WTC11 (cell line): Measurements from ENCODE around the gene NSF. TPM values are rescaled to one million over a fixed set of nuclear protein-coding genes. Genes with fewer than 3 reads are reported as not detected.

Source experiments
- ATAC-seq: fragments of 200-7000 bp; cut with Tn5 transposase; 2 replicates; pipeline ENCODE4 v1.10.0; 2021; ENCODE audit warnings: mild to moderate bottlenecking, moderate library complexity
- CTCF ChIA-PET: fragments of 300-600 bp; sonication (Branson Sonifier 250); formaldehyde crosslinking; loops from one replicate; lab custom pipeline; 2021; ENCODE audit warnings: antibody characterized with exemption; lab: Charles Lee
- POLR2A ChIA-PET: fragments of 350-600 bp; sonication (Branson Sonifier 250); formaldehyde crosslinking; loops from one replicate; lab custom pipeline; 2021; ENCODE audit warnings: antibody characterized with exemption; lab: Charles Lee
- DNase-seq: peaks from one replicate; pipeline ENCODE4 v3.0.0; 2021; ENCODE audit warnings: low spot score
- H3K27ac Mint-ChIP-seq: 2 replicates; pipeline ENCODE4 v1.8.0; 2021; ENCODE audit warnings: mixed read lengths
- H3K27me3 Mint-ChIP-seq: 2 replicates; pipeline ENCODE4 v1.8.0; 2021; ENCODE audit warnings: low read depth, mild to moderate bottlenecking, moderate library complexity, mixed read lengths
- H3K36me3 Mint-ChIP-seq: 2 replicates; pipeline ENCODE4 v1.8.0; 2021; ENCODE audit warnings: mixed read lengths
- H3K4me1 Mint-ChIP-seq: 2 replicates; pipeline ENCODE4 v1.8.0; 2022; ENCODE audit warnings: mixed read lengths
- H3K4me3 Mint-ChIP-seq: 2 replicates; pipeline ENCODE4 v1.8.0; 2021; ENCODE audit warnings: mild to moderate bottlenecking, moderate library complexity, mixed read lengths
- H3K9me3 Mint-ChIP-seq: 2 replicates; pipeline ENCODE4 v1.8.0; 2021; ENCODE audit warnings: mixed read lengths
- ATF3 ChIP-seq: sonication (generic); formaldehyde crosslinking; conservative IDR thresholded peaks from 2 replicates; pipeline ENCODE4 v1.8.1; 2022; ENCODE audit warnings: mild to moderate bottlenecking, missing genetic modification reagents
- EMX1 ChIP-seq: fragments of 250-450 bp; sonication (Bioruptor Pico); IDR thresholded peaks from 2 replicates; pipeline ENCODE4 v1.8.0; 2021; ENCODE audit warnings: mild to moderate bottlenecking
- FOXP4 ChIP-seq: sonication (generic); formaldehyde crosslinking; IDR thresholded peaks from 2 replicates; pipeline ENCODE4 v1.8.0; 2022; ENCODE audit warnings: mild to moderate bottlenecking, missing genetic modification reagents
- GTF2I ChIP-seq: fragments of 250-450 bp; sonication (Bioruptor Pico); conservative IDR thresholded peaks from 2 replicates; pipeline ENCODE4 v1.4.0; 2021; ENCODE audit warnings: mild to moderate bottlenecking
- NFE2L1 ChIP-seq: sonication (generic); formaldehyde crosslinking; IDR thresholded peaks from 2 replicates; pipeline ENCODE4 v1.8.1; 2023; ENCODE audit warnings: missing genetic modification reagents
- NR3C1 ChIP-seq: sonication (generic); formaldehyde crosslinking; conservative IDR thresholded peaks from 2 replicates; pipeline ENCODE4 v1.8.1; 2023; ENCODE audit warnings: low read depth, mild to moderate bottlenecking, missing genetic modification reagents
- PRDM15 ChIP-seq: sonication (generic); formaldehyde crosslinking; IDR thresholded peaks from 2 replicates; pipeline ENCODE4 v1.8.0; 2022; ENCODE audit warnings: missing genetic modification reagents
- PRRX2 ChIP-seq: fragments of 250-450 bp; sonication (Bioruptor Pico); IDR thresholded peaks from 2 replicates; pipeline ENCODE4 v1.8.0; 2021; ENCODE audit warnings: mild to moderate bottlenecking
- ZBTB43 ChIP-seq: sonication (generic); formaldehyde crosslinking; IDR thresholded peaks from 2 replicates; pipeline ENCODE4 v1.8.1; 2023; ENCODE audit warnings: mild to moderate bottlenecking, missing genetic modification reagents
- ZNF121 ChIP-seq: sonication (generic); formaldehyde crosslinking; IDR thresholded peaks from 2 replicates; pipeline ENCODE4 v1.8.0; 2023; ENCODE audit warnings: missing genetic modification reagents
- ZNF396 ChIP-seq: fragments of 250-450 bp; sonication (Bioruptor Pico); IDR thresholded peaks from 2 replicates; pipeline ENCODE4 v1.8.0; 2021; ENCODE audit warnings: mild to moderate bottlenecking, moderate library complexity, borderline replicate concordance
- total RNA-seq: library from RNA; stranded (reverse); gene quantifications from 3 replicates; pipeline ENCODE4 v1.2.3, GENCODE V29; 2021
- TF ChIP-seq, protein P1 (sequence below): fragments of 250-450 bp; sonication (Bioruptor Pico); IDR thresholded peaks from 2 replicates; pipeline ENCODE4 v1.9.0; 2021; ENCODE audit warnings: mild to moderate bottlenecking
- TF ChIP-seq, protein P2 (sequence below): fragments of 250-450 bp; sonication (Bioruptor Pico); IDR thresholded peaks from 2 replicates; pipeline ENCODE4 v1.8.0; 2021; ENCODE audit warnings: mild to moderate bottlenecking
- TF ChIP-seq, protein P3 (sequence below): sonication (generic); formaldehyde crosslinking; IDR thresholded peaks from 2 replicates; pipeline ENCODE4 v1.8.0; 2022; ENCODE audit warnings: mild to moderate bottlenecking, missing genetic modification reagents

NSF gene
- total RNA-seq, 1 experiment from 2014 or later: 23.0 TPM

GRCh38 chr17:46742565-46743270 lies 152.2 kb downstream of the NSF start (continued):
- TF ChIP-seq, protein P1, sequence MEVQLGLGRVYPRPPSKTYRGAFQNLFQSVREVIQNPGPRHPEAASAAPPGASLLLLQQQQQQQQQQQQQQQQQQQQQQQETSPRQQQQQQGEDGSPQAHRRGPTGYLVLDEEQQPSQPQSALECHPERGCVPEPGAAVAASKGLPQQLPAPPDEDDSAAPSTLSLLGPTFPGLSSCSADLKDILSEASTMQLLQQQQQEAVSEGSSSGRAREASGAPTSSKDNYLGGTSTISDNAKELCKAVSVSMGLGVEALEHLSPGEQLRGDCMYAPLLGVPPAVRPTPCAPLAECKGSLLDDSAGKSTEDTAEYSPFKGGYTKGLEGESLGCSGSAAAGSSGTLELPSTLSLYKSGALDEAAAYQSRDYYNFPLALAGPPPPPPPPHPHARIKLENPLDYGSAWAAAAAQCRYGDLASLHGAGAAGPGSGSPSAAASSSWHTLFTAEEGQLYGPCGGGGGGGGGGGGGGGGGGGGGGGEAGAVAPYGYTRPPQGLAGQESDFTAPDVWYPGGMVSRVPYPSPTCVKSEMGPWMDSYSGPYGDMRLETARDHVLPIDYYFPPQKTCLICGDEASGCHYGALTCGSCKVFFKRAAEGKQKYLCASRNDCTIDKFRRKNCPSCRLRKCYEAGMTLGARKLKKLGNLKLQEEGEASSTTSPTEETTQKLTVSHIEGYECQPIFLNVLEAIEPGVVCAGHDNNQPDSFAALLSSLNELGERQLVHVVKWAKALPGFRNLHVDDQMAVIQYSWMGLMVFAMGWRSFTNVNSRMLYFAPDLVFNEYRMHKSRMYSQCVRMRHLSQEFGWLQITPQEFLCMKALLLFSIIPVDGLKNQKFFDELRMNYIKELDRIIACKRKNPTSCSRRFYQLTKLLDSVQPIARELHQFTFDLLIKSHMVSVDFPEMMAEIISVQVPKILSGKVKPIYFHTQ (CRISPR knock-in tag): no peak
- TF ChIP-seq EMX1 (CRISPR knock-in tag) (no peak), PRDM15 (CRISPR knock-in tag) (no peak), ZBTB43 (CRISPR knock-in tag) (no peak)
- TF ChIP-seq, protein P2, sequence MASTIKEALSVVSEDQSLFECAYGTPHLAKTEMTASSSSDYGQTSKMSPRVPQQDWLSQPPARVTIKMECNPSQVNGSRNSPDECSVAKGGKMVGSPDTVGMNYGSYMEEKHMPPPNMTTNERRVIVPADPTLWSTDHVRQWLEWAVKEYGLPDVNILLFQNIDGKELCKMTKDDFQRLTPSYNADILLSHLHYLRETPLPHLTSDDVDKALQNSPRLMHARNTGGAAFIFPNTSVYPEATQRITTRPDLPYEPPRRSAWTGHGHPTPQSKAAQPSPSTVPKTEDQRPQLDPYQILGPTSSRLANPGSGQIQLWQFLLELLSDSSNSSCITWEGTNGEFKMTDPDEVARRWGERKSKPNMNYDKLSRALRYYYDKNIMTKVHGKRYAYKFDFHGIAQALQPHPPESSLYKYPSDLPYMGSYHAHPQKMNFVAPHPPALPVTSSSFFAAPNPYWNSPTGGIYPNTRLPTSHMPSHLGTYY (CRISPR knock-in tag): no peak
- TF ChIP-seq, protein P3, sequence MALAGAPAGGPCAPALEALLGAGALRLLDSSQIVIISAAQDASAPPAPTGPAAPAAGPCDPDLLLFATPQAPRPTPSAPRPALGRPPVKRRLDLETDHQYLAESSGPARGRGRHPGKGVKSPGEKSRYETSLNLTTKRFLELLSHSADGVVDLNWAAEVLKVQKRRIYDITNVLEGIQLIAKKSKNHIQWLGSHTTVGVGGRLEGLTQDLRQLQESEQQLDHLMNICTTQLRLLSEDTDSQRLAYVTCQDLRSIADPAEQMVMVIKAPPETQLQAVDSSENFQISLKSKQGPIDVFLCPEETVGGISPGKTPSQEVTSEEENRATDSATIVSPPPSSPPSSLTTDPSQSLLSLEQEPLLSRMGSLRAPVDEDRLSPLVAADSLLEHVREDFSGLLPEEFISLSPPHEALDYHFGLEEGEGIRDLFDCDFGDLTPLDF (CRISPR knock-in tag): no peak

- no peak overlapping the region for H3K27ac Mint-ChIP-seq
- ATAC-seq (no peak), DNase-seq (no peak)
- no peaks in the 10 kb centered on the region for H3K36me3 Mint-ChIP-seq
- H3K9me3 Mint-ChIP-seq: no peaks in the 10 kb centered on the region
- ChIA-PET CTCF (no interaction called here), POLR2A (no interaction called here)
- no peak overlapping the region for H3K4me3 Mint-ChIP-seq
- H3K27me3 Mint-ChIP-seq: no peaks in the 10 kb centered on the region
- peaks cover 10% of the 10 kb centered on the region; the same call in 1 of the 2 replicates for H3K4me1 Mint-ChIP-seq
- no peak for TF ChIP-seq ZNF396 (CRISPR knock-in tag)
- TF ChIP-seq ZNF121 (CRISPR knock-in tag): no peak
- TF ChIP-seq NFE2L1: no peak
- TF ChIP-seq ZBTB43 (CRISPR knock-in tag): no peak
- TF ChIP-seq ATF3 (CRISPR knock-in tag): no peak
- no peak for TF ChIP-seq GTF2I (CRISPR knock-in tag)
- TF ChIP-seq PRDM15 (CRISPR knock-in tag): no peak
- TF ChIP-seq, protein P3 (CRISPR knock-in tag): no peak
- TF ChIP-seq NR3C1: no peak
- TF ChIP-seq FOXP4 (CRISPR knock-in tag): no peak
- no peak for TF ChIP-seq PRRX2 (CRISPR knock-in tag)
Observed at GRCh38 chr17:46744441-46744840, 154.0 kb downstream of the NSF start.
